Peyer's patch (tissue), 4 donors: ENCODE results near the gene CHST15.

Source experiments
- POLR2A ChIP-seq, 2 donors: fragments of 450-650 bp; IDR thresholded peaks; one replicate each; pipeline ENCODE4 v1.5.1; 2017; ENCODE audit warnings: antibody characterized with exemption in 2 of 2, mild to moderate bottlenecking in 2 of 2, moderate library complexity in 2 of 2
- TF ChIP-seq, protein P1 (sequence below), 6 experiments: fragments of 450-650 bp in 4 of 6; fragments of 200-600 bp in 2 of 6; sonication (generic) in 1 of 6; IDR thresholded peaks; one replicate each; pipeline ENCODE4 v1.5.1; 2017 to 2019; ENCODE audit warnings: antibody characterized with exemption in 6 of 6, mild to moderate bottlenecking in 3 of 6, moderate library complexity in 1 of 6

DNA sequence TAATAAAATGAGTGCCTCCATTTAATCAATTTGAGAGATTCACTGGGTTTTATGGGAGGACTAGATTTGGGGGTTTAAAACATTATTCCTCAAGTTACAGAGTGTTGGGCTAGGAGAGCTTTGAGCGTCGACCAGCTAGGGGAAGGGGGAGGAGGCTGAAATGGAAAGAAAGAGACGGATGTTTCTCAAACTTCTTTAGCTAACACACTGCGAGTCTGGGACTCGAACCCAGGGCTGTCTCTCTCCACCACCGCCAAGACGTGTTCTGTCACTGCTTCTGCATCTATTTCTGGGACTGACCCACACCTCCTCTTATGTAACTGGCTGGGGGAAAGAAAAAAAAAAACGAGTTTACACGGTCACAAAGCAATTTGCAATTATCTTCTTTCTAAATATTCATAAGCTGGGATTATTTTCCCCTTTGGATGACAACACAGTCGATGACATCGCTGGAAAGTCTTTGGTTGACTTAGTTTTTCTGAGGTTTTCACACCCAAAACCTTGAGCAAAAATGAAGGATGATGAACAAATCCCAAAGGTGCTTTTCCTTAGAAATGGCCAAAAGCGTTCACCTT lies 27.2 kb downstream of the CHST15 start:
- TF ChIP-seq, protein P1, sequence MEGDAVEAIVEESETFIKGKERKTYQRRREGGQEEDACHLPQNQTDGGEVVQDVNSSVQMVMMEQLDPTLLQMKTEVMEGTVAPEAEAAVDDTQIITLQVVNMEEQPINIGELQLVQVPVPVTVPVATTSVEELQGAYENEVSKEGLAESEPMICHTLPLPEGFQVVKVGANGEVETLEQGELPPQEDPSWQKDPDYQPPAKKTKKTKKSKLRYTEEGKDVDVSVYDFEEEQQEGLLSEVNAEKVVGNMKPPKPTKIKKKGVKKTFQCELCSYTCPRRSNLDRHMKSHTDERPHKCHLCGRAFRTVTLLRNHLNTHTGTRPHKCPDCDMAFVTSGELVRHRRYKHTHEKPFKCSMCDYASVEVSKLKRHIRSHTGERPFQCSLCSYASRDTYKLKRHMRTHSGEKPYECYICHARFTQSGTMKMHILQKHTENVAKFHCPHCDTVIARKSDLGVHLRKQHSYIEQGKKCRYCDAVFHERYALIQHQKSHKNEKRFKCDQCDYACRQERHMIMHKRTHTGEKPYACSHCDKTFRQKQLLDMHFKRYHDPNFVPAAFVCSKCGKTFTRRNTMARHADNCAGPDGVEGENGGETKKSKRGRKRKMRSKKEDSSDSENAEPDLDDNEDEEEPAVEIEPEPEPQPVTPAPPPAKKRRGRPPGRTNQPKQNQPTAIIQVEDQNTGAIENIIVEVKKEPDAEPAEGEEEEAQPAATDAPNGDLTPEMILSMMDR (IDR thresholded peaks at IDR 0.05): no peak
- no peak for TF ChIP-seq POLR2A (IDR thresholded peaks at IDR 0.05)
